ENCODE measurements around the gene PGLYRP4.

DNA sequence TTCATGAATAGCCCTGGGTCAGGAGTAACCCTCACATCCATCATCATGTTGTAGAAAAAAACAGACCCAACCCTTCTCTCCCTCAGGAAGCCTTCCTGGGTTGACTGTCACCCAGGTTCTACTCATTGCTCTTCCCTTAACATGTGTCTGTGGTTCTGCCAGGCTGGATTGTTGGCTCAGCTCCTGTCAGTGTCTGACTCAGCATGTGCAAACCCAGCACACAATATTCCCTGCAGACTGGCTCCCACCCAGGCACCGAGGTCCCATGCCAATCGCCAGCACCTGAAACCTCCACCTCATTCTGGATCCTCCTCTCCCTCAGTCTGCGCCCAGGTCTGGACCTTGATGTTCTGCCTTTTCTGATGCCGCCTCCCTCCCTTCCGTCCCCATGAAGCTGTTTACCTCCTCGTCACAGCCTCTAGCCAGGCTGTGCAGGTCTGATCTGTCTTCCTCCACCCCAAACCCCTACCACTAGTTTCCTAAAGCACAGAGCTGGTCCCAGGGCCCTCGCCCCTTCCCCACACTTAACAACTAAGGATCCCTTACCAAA, 46.6 kb upstream of the PGLYRP4 start:
- TF ChIP-seq, protein P1, sequence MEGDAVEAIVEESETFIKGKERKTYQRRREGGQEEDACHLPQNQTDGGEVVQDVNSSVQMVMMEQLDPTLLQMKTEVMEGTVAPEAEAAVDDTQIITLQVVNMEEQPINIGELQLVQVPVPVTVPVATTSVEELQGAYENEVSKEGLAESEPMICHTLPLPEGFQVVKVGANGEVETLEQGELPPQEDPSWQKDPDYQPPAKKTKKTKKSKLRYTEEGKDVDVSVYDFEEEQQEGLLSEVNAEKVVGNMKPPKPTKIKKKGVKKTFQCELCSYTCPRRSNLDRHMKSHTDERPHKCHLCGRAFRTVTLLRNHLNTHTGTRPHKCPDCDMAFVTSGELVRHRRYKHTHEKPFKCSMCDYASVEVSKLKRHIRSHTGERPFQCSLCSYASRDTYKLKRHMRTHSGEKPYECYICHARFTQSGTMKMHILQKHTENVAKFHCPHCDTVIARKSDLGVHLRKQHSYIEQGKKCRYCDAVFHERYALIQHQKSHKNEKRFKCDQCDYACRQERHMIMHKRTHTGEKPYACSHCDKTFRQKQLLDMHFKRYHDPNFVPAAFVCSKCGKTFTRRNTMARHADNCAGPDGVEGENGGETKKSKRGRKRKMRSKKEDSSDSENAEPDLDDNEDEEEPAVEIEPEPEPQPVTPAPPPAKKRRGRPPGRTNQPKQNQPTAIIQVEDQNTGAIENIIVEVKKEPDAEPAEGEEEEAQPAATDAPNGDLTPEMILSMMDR (IDR thresholded peaks at IDR 0.05), result no peak
- no peak for TF ChIP-seq POLR2A (IDR thresholded peaks at IDR 0.05)

All from right lobe of liver (tissue), 4 donors.